Upper lobe of left lung (tissue), 6 donors: ENCODE measurements around the gene FAM180A. TPM values are rescaled to one million over a fixed set of nuclear protein-coding genes. Genes with fewer than 3 reads are reported as not detected.

Experiments used
- ATAC-seq, 2 donors: fragments of 200-7000 bp; cut with Tn5 transposase; one replicate each; pipeline ENCODE4 v1.9.1; 2022; ENCODE audit warnings: mild to moderate bottlenecking in 2 of 2, moderate library complexity in 2 of 2; ENCODE audit not compliant: low FRiP score in 2 of 2
- DNase-seq, 2 donors: peaks; one replicate each; pipeline ENCODE4 v3.0.0-alpha.2; 2019 to 2020
- H3K27ac ChIP-seq, 4 donors: fragments of 200-600 bp; sonication (generic); one replicate each; pipeline ENCODE4 v1.5.1; 2016 to 2019
- H3K27me3 ChIP-seq, 4 donors: fragments of 200-600 bp; sonication (generic); one replicate each; pipeline ENCODE4 v1.5.1; 2017 to 2019
- H3K36me3 ChIP-seq, 4 donors: fragments of 200-600 bp; sonication (generic); one replicate each; pipeline ENCODE4 v1.5.1; 2016 to 2019
- H3K4me1 ChIP-seq, 4 donors: fragments of 200-600 bp; sonication (generic); one replicate each; pipeline ENCODE4 v1.5.1; 2018 to 2019
- H3K4me3 ChIP-seq, 4 donors: fragments of 200-600 bp; sonication (generic); one replicate each; pipeline ENCODE4 v1.5.1; 2017 to 2019; ENCODE audit warnings: mild to moderate bottlenecking in 2 of 4, moderate library complexity in 1 of 4
- H3K9me3 ChIP-seq, 4 donors: fragments of 200-600 bp; sonication (generic); one replicate each; pipeline ENCODE4 v1.5.1; 2018 to 2019
- EP300 ChIP-seq, 4 donors: sonication (generic); formaldehyde crosslinking; IDR thresholded peaks; one replicate each; pipeline ENCODE4 v1.5.1; 2017; ENCODE audit warnings: antibody characterized with exemption in 4 of 4, control low read depth in 2 of 4
- POLR2A ChIP-seq, 4 donors: fragments of 450-650 bp; IDR thresholded peaks; one replicate each; pipeline ENCODE4 v1.5.1; 2016 to 2017; ENCODE audit warnings: antibody characterized with exemption in 4 of 4, mild to moderate bottlenecking in 2 of 4
- POLR2AphosphoS5 ChIP-seq, 2 donors: sonication (generic); formaldehyde crosslinking; IDR thresholded peaks; one replicate each; pipeline ENCODE4 v1.5.1; 2017; ENCODE audit warnings: antibody characterized with exemption in 2 of 2
- WGBS, 2 donors: methylation state at CpG; one replicate each; pipeline ENCODE4 v1.1.5; 2017 to 2018; 5-methylcytosine and 5-hydroxymethylcytosine counted together
- total RNA-seq, 6 donors: library from RNA; depleted of rRNA in 4 of 6; stranded (reverse); fragments of >200 nt in 4 of 6; gene quantifications; one replicate each; pipeline versions ENCODE4 v1.1.0 to v1.2.1, GENCODE V29; 2016 to 2021
- TF ChIP-seq, protein P1 (sequence below), 6 experiments: fragments of 450-650 bp in 4 of 6; fragments of 200-600 bp in 2 of 6; sonication (generic) in 2 of 6; IDR thresholded peaks; one replicate each; pipeline ENCODE4 v1.5.1; 2016 to 2019; ENCODE audit warnings: antibody characterized with exemption in 6 of 6
- donor health status: DM: no; HTN: no; CAD: no; lungs with moderate emphysema.
- donor health status: DM: no; HTN: yes; CAD: no; lungs with severe emphysema.

FAM180A gene
- total RNA-seq, 6 donors from 2014 or later = 1.0 to 4.8 (median 2.5) TPM; not detected in 2

- 84 to 87% methylated on average over 2 of the region's 2 CpGs for WGBS, 2 donors
- Histone ChIP-seq H3K27ac (no peak overlapping the region), H3K36me3 (no peaks in the 10 kb centered on the region), H3K4me1 (peaks cover 0 to under 1% (median 0%) of the 10 kb centered on the region in 4 donors), H3K9me3 (no peaks in the 10 kb centered on the region), H3K27me3 (no peaks in the 10 kb centered on the region), H3K4me3 (no peak overlapping the region)
- DNase-seq = no peak
- no peak for ATAC-seq
- TF ChIP-seq POLR2A (IDR thresholded peaks at IDR 0.05) = no peak
- no peak for TF ChIP-seq EP300 (IDR thresholded peaks at IDR 0.05)
- no peak for TF ChIP-seq POLR2AphosphoS5 (IDR thresholded peaks at IDR 0.05)
- TF ChIP-seq, protein P1, sequence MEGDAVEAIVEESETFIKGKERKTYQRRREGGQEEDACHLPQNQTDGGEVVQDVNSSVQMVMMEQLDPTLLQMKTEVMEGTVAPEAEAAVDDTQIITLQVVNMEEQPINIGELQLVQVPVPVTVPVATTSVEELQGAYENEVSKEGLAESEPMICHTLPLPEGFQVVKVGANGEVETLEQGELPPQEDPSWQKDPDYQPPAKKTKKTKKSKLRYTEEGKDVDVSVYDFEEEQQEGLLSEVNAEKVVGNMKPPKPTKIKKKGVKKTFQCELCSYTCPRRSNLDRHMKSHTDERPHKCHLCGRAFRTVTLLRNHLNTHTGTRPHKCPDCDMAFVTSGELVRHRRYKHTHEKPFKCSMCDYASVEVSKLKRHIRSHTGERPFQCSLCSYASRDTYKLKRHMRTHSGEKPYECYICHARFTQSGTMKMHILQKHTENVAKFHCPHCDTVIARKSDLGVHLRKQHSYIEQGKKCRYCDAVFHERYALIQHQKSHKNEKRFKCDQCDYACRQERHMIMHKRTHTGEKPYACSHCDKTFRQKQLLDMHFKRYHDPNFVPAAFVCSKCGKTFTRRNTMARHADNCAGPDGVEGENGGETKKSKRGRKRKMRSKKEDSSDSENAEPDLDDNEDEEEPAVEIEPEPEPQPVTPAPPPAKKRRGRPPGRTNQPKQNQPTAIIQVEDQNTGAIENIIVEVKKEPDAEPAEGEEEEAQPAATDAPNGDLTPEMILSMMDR (IDR thresholded peaks at IDR 0.05) = no peak
Observed at GRCh38 chr7:135718219-135718618, 30.4 kb downstream of the FAM180A start.

- 69 to 76% methylated on average over 3 of the region's 3 CpGs for WGBS, 2 donors
- TF ChIP-seq POLR2A (IDR thresholded peaks at IDR 0.05) (no peak), POLR2AphosphoS5 (IDR thresholded peaks at IDR 0.05) (no peak), EP300 (IDR thresholded peaks at IDR 0.05) (no peak)
- TF ChIP-seq, protein P1 (IDR thresholded peaks at IDR 0.05) = no peak
- Histone ChIP-seq H3K9me3 (no peaks in the 10 kb centered on the region), H3K27ac (no peak overlapping the region), H3K4me3 (no peak overlapping the region), H3K36me3 (no peaks in the 10 kb centered on the region), H3K4me1 (peaks cover 0 to 5% (median 0%) of the 10 kb centered on the region in 4 donors), H3K27me3 (no peaks in the 10 kb centered on the region)
- DNase-seq = no peak
- no peak for ATAC-seq
Observed at GRCh38 chr7:135717693-135718092, 30.9 kb downstream of the FAM180A start.

DNA sequence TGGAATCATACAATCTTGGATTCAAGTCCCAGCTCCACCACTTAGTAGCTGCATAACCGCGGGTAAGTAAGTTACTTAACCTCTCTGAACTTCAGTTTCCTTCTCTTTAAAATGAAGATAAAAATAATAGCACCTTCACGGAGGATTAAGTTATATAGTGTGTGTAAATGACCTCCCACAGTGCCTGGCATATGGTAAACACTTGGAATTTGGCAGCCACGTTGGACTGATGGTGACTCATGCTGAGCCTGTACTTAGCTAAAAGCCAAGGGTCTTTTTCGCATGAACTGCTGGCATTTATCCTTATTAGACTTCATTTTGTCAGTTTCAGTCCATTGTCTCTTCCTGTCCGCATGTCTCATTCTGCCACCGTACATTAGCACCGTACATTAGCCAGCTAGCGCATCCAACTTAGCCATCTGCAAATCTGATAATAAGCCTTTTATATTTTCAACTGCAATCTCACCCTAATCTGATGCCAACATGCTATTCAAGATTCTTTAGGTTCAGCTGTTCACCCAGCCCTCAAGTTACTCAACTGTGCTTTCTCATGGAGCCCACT is 31.9 kb downstream of the FAM180A start:
- Histone ChIP-seq H3K4me1 (peaks cover 0 to 6% (median 0%) of the 10 kb centered on the region in 4 donors), H3K27me3 (no peaks in the 10 kb centered on the region), H3K9me3 (no peaks in the 10 kb centered on the region), H3K27ac (no peak overlapping the region), H3K36me3 (no peaks in the 10 kb centered on the region), H3K4me3 (no peak overlapping the region)
- TF ChIP-seq POLR2AphosphoS5 (IDR thresholded peaks at IDR 0.05) = no peak
- no peak for TF ChIP-seq POLR2A (IDR thresholded peaks at IDR 0.05)
- TF ChIP-seq, protein P1 (IDR thresholded peaks at IDR 0.05) = no peak
- no peak for TF ChIP-seq EP300 (IDR thresholded peaks at IDR 0.05)
- WGBS, 2 donors = 62 to 66% methylated on average over 9 of the region's 9 CpGs
- ATAC-seq = no peak
- no peak for DNase-seq

- Histone ChIP-seq H3K4me1 (peaks cover 0 to 6% (median 2%) of the 10 kb centered on the region in 4 donors), H3K27me3 (no peaks in the 10 kb centered on the region), H3K36me3 (no peaks in the 10 kb centered on the region), H3K27ac (no peak overlapping the region), H3K9me3 (no peaks in the 10 kb centered on the region), H3K4me3 (no peak overlapping the region)
- no peak for TF ChIP-seq EP300 (IDR thresholded peaks at IDR 0.05)
- no peak for TF ChIP-seq POLR2A (IDR thresholded peaks at IDR 0.05)
- TF ChIP-seq POLR2AphosphoS5 (IDR thresholded peaks at IDR 0.05) = no peak
- TF ChIP-seq, protein P1 (IDR thresholded peaks at IDR 0.05) = no peak
- WGBS, 2 donors = 91 to 94% methylated on average over 1 of the region's 1 CpG
- no peak for DNase-seq
- no peak for ATAC-seq
Observed at GRCh38 chr7:135715673-135716072, 32.9 kb downstream of the FAM180A start.

DNA sequence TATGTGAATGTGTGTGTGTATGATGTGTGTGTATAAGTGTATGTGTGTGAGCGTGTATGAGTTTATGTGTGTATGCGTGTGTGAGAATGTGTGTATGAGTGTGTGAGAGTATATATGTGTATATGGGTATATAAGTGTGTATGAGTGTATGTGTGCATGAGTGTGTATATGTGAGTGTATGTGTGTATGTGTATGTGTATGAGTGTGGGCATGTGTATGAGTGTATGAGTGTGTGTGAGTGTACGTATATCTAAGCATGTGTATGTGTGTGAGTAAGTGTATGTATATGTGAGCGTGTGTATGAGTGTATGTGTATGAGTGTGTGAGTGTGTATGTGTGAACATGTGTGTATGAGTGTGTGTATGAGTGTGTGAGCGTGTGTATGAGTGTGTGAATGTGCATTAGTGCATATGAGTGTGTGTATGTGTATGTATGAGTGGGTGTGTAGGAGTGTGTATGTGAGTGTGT is 33.5 kb downstream of the FAM180A start:
- no peak for DNase-seq
- Histone ChIP-seq H3K4me3 (no peak overlapping the region), H3K27me3 (no peaks in the 10 kb centered on the region), H3K9me3 (no peaks in the 10 kb centered on the region), H3K4me1 (peaks cover 0 to 6% (median 3%) of the 10 kb centered on the region in 4 donors), H3K36me3 (no peaks in the 10 kb centered on the region), H3K27ac (no peak overlapping the region)
- no peak for ATAC-seq
- TF ChIP-seq POLR2AphosphoS5 (IDR thresholded peaks at IDR 0.05) (no peak), POLR2A (IDR thresholded peaks at IDR 0.05) (no peak), EP300 (IDR thresholded peaks at IDR 0.05) (no peak)
- TF ChIP-seq, protein P1 (IDR thresholded peaks at IDR 0.05) = no peak
- 94 to 95% methylated on average over 5 of the region's 5 CpGs for WGBS, 2 donors
